ENCODE measurements around the gene SLC16A6. TPM values are rescaled to one million over a fixed set of nuclear protein-coding genes. Genes with fewer than 3 reads are reported as not detected.

The SLC16A6 gene
- total RNA-seq, 1 experiment from 2014 or later = 4.8 TPM

DNA sequence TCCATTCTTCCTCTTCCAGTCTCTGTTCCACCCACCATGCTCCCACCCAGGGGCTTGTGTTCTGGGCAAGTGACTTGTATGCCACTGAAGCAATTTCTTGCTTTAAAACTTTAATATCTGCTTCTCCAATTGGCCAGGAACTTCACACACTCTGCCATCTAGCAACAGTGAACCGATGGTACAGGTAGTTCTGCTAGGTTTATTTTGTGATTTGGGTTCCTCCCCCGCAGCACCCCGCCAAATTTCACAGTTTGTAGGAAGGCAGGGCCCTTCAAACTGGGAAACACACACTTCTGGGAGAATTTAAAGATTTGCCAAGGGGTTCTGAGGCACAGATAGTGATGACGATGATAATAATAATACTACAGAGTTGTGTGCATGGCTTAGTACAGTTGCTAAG, 3.7 kb upstream of the SLC16A6 start (continued):
- no peak for TF ChIP-seq TCF7L2 (IDR thresholded peaks at IDR 0.05; ENCODE audit: borderline replicate concordance, extremely low read depth, insufficient read depth, insufficient read length)
- no peak for TF ChIP-seq SIN3A (IDR thresholded peaks at IDR 0.05; ENCODE audit: low read depth)
- TF ChIP-seq, protein P1, sequence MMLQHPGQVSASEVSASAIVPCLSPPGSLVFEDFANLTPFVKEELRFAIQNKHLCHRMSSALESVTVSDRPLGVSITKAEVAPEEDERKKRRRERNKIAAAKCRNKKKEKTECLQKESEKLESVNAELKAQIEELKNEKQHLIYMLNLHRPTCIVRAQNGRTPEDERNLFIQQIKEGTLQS (IDR thresholded peaks at IDR 0.05) = no peak
- no peak for TF ChIP-seq POLR2A (IDR thresholded peaks at IDR 0.05; ENCODE audit: borderline replicate concordance, extremely low read depth, insufficient read depth, insufficient read length)
- no peak for TF ChIP-seq ZFX (IDR thresholded peaks at IDR 0.05)
- TF ChIP-seq JUND (IDR thresholded peaks at IDR 0.05) = no peak

DNA sequence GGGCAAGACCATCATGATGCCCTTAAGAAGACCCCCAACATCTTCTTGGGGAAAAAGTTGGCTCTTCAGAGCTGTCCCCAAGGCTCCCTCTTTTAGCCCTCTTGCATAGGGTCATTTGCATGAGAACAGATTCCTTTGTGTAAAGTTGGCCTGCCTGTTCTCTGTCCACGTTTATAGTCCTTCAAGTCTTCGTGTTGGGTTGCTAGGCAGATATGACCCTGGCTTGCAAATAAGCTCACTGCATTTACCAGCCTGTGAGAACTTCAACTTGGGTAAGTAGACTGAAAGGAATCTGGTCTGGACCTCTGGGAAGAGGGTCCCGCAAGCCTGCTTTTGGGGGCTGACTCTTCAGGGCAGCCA, 3.2 kb upstream of the SLC16A6 start:
- H3K27ac ChIP-seq (ENCODE audit: low read depth, low read length) = no peak overlapping the region; the same call in 1 of the 2 replicates
- no peaks in the 10 kb centered on the region for H3K27me3 ChIP-seq (ENCODE audit: insufficient read depth, low read length)
- ChIA-PET POLR2A (interaction anchor here (1.1 kb wide), 1 partner anchor 89 kb away, joined by 4 read pairs; no protein-coding TSS in a partner anchor), CTCF (no interaction called here), RAD21 (ENCODE audit: low non-redundant PET in 1 of 2, low total read pairs in 2 of 2, uncharacterized antibody in 2 of 2, unreplicated experiment in 2 of 2) (no interaction called here)
- BruUV-seq (replicated peaks) = no TSS peak
- no peak for TF ChIP-seq EZH2 (IDR thresholded peaks at IDR 0.05)
- TF ChIP-seq POLR2A (IDR thresholded peaks at IDR 0.05; ENCODE audit: borderline replicate concordance, extremely low read depth, insufficient read depth, insufficient read length) = no peak
- TF ChIP-seq CEBPB (IDR thresholded peaks at IDR 0.05; ENCODE audit: low read depth) = no peak
- TF ChIP-seq EZH2phosphoT487 (IDR thresholded peaks at IDR 0.05; ENCODE audit: borderline replicate concordance) = no peak
- no peak for TF ChIP-seq SP1 (IDR thresholded peaks at IDR 0.05; ENCODE audit: low read depth)
- no peak for TF ChIP-seq TCF7L2 (IDR thresholded peaks at IDR 0.05; ENCODE audit: borderline replicate concordance, extremely low read depth, insufficient read depth, insufficient read length)
- no peak for TF ChIP-seq ELF1 (IDR thresholded peaks at IDR 0.05; ENCODE audit: borderline replicate concordance, low read depth)
- TF ChIP-seq, protein P2, sequence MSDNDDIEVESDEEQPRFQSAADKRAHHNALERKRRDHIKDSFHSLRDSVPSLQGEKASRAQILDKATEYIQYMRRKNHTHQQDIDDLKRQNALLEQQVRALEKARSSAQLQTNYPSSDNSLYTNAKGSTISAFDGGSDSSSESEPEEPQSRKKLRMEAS (IDR thresholded peaks at IDR 0.05) = no peak
- no peak for TF ChIP-seq CBX3 (IDR thresholded peaks at IDR 0.05; ENCODE audit: low read depth)
- TF ChIP-seq RAD21 (IDR thresholded peaks at IDR 0.05; ENCODE audit: low read depth) = no peak
- no peak for TF ChIP-seq YY1 (IDR thresholded peaks at IDR 0.05; ENCODE audit: extremely low read depth, insufficient replicate concordance, low read depth, low read length)
- TF ChIP-seq ZFX (IDR thresholded peaks at IDR 0.05) = no peak
- TF ChIP-seq SIN3A (IDR thresholded peaks at IDR 0.05; ENCODE audit: low read depth) = no peak
- TF ChIP-seq, protein P3, sequence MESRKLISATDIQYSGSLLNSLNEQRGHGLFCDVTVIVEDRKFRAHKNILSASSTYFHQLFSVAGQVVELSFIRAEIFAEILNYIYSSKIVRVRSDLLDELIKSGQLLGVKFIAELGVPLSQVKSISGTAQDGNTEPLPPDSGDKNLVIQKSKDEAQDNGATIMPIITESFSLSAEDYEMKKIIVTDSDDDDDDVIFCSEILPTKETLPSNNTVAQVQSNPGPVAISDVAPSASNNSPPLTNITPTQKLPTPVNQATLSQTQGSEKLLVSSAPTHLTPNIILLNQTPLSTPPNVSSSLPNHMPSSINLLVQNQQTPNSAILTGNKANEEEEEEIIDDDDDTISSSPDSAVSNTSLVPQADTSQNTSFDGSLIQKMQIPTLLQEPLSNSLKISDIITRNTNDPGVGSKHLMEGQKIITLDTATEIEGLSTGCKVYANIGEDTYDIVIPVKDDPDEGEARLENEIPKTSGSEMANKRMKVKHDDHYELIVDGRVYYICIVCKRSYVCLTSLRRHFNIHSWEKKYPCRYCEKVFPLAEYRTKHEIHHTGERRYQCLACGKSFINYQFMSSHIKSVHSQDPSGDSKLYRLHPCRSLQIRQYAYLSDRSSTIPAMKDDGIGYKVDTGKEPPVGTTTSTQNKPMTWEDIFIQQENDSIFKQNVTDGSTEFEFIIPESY (IDR thresholded peaks at IDR 0.05; ENCODE audit: extremely low read depth, insufficient replicate concordance, low read length) = no peak
- TF ChIP-seq POLR2AphosphoS5 (IDR thresholded peaks at IDR 0.05; ENCODE audit: low read depth, low read length) = no peak
- TF ChIP-seq, protein P1 (IDR thresholded peaks at IDR 0.05) = no peak
- no peak for TF ChIP-seq JUND (IDR thresholded peaks at IDR 0.05)
- no peak for TF ChIP-seq SRF (IDR thresholded peaks at IDR 0.05; ENCODE audit: low read depth)
- TF ChIP-seq EGR1 (IDR thresholded peaks at IDR 0.05; ENCODE audit: low read depth) = no peak
- TF ChIP-seq, protein P4, sequence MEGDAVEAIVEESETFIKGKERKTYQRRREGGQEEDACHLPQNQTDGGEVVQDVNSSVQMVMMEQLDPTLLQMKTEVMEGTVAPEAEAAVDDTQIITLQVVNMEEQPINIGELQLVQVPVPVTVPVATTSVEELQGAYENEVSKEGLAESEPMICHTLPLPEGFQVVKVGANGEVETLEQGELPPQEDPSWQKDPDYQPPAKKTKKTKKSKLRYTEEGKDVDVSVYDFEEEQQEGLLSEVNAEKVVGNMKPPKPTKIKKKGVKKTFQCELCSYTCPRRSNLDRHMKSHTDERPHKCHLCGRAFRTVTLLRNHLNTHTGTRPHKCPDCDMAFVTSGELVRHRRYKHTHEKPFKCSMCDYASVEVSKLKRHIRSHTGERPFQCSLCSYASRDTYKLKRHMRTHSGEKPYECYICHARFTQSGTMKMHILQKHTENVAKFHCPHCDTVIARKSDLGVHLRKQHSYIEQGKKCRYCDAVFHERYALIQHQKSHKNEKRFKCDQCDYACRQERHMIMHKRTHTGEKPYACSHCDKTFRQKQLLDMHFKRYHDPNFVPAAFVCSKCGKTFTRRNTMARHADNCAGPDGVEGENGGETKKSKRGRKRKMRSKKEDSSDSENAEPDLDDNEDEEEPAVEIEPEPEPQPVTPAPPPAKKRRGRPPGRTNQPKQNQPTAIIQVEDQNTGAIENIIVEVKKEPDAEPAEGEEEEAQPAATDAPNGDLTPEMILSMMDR (IDR thresholded peaks at IDR 0.05 in 2 of 3, conservative IDR thresholded peaks at IDR 0.05 in 1 of 3; ENCODE audit: borderline replicate concordance in 1 of 3, insufficient read depth in 1 of 3, low read depth in 2 of 3, low read length in 2 of 3) = no peak
- DNase-seq (ENCODE audit: low read depth, low spot score) = no peak
- H4K20me1 ChIP-seq (ENCODE audit: insufficient read depth) = no peaks in the 10 kb centered on the region
- 0 out of 2 replicates have a peak, but pooled peaks cover 12% of the 10 kb centered on the region for H3K79me2 ChIP-seq (ENCODE audit: insufficient read depth, low read length)
- no peak overlapping the region for H2AFZ ChIP-seq (ENCODE audit: low read depth, low read length, poor library complexity, severe bottlenecking)
- no peak overlapping the region for H3K4me3 ChIP-seq (replicated peaks in 1 of 2; ENCODE audit: low read depth in 1 of 2, low read length in 2 of 2)
- no peaks in the 10 kb centered on the region for H3K9me2 ChIP-seq (ENCODE audit: insufficient read depth)
- no peaks in the 10 kb centered on the region for H3K9me3 ChIP-seq (ENCODE audit: control insufficient read depth in 1 of 2, insufficient read depth in 1 of 2, low read depth in 1 of 2, low read length in 2 of 2)
- no peak for ATAC-seq
- intact Hi-C loops (cut with micrococcal nuclease) = no loop called here
- peaks cover 39 to 60% of the 10 kb centered on the region in 2 experiments for H3K4me1 ChIP-seq (ENCODE audit: control insufficient read depth in 1 of 2, insufficient read depth in 2 of 2, low read length in 2 of 2)
- no peak overlapping the region for H3K4me2 ChIP-seq (ENCODE audit: low read length)
- no peak overlapping the region for H3K9ac ChIP-seq (ENCODE audit: low read length)
- no peaks in the 10 kb centered on the region for H3K36me3 ChIP-seq (ENCODE audit: control insufficient read depth in 1 of 2, insufficient read depth in 2 of 2, low read length in 2 of 2)
